HEK293 (cell line): ENCODE results near the gene GLTPD2.

Source experiments
- CTCF ChIA-PET: fragments of 350-600 bp; formaldehyde crosslinking; extraction: SDS; loops from one replicate; lab custom pipeline; 2021; ENCODE audit warnings: antibody characterized with exemption; lab: Yijun Ruan, JAX
- POLR2A ChIA-PET: fragments of 300-600 bp; formaldehyde crosslinking; extraction: SDS; loops from one replicate; lab custom pipeline; 2020; ENCODE audit warnings: antibody characterized with exemption, inconsistent platforms; lab: Yijun Ruan, JAX
- H3K27ac ChIP-seq: fragments of 200-500 bp; sonication (Bioruptor generic); 2 replicates; pipeline ENCODE4 v1.5.1; 2014; ENCODE audit warnings: low read depth, low read length, control low read depth, inconsistent platforms; ENCODE audit errors: extremely low read depth
- H3K36me3 ChIP-seq, 2 experiments: fragments of 200-500 bp in 1 of 2; sonication (Bioruptor generic) in 1 of 2; 1 replicate in 1 of 2; 2 replicates in 1 of 2; pipeline ENCODE4 v1.5.1; 2014 to 2017; ENCODE audit warnings: inconsistent platforms in 2 of 2, low read length in 2 of 2; ENCODE audit not compliant: control insufficient read depth in 2 of 2, insufficient read depth in 1 of 2
- H3K4me1 ChIP-seq: fragments of 200-500 bp; sonication (Bioruptor generic); 2 replicates; pipeline ENCODE4 v1.5.1; 2014; ENCODE audit warnings: mild to moderate bottlenecking, low read length, inconsistent platforms; ENCODE audit not compliant: control insufficient read depth, insufficient read depth
- H3K4me3 ChIP-seq: 2 replicates; pipeline ENCODE4 v1.5.1; 2011; ENCODE audit warnings: low read depth, mild to moderate bottlenecking, control low read depth, low read length, moderate library complexity
- H3K9me3 ChIP-seq: fragments of 200-500 bp; sonication (Bioruptor generic); 2 replicates; pipeline ENCODE4 v1.5.1; 2014; ENCODE audit warnings: low read depth, low read length, inconsistent platforms; ENCODE audit not compliant: control insufficient read depth, insufficient read depth
- FEZF1 ChIP-seq: fragments of 450-650 bp; formaldehyde crosslinking; IDR thresholded peaks from 2 replicates; pipeline ENCODE4 v1.5.1; 2016; ENCODE audit warnings: missing biosample characterization, missing genetic modification characterization
- GLI4 ChIP-seq: fragments of 450-650 bp; formaldehyde crosslinking; IDR thresholded peaks from 2 replicates; pipeline ENCODE4 v1.5.1; 2016; ENCODE audit warnings: missing biosample characterization, missing genetic modification characterization
- IKZF3 ChIP-seq: fragments of 450-650 bp; IDR thresholded peaks from 2 replicates; pipeline ENCODE4 v1.5.0; 2018; ENCODE audit warnings: missing biosample characterization, mild to moderate bottlenecking, missing genetic modification characterization, moderate library complexity
- INSM2 ChIP-seq: fragments of 450-650 bp; formaldehyde crosslinking; IDR thresholded peaks from 2 replicates; pipeline ENCODE4 v1.5.1; 2016; ENCODE audit warnings: missing biosample characterization, missing genetic modification characterization
- MYNN ChIP-seq: fragments of 450-650 bp; formaldehyde crosslinking; IDR thresholded peaks from 2 replicates; pipeline ENCODE4 v1.5.1; 2016; ENCODE audit warnings: missing biosample characterization, missing genetic modification characterization, borderline replicate concordance
- OSR2 ChIP-seq: fragments of 450-650 bp; formaldehyde crosslinking; IDR thresholded peaks from 2 replicates; pipeline ENCODE4 v1.5.1; 2016; ENCODE audit warnings: missing biosample characterization, missing genetic modification characterization
- PRDM1 ChIP-seq: fragments of 450-650 bp; formaldehyde crosslinking; IDR thresholded peaks from 2 replicates; pipeline ENCODE4; 2016; ENCODE audit warnings: missing biosample characterization, missing genetic modification characterization
- SCRT1 ChIP-seq: fragments of 450-650 bp; formaldehyde crosslinking; IDR thresholded peaks from 2 replicates; pipeline ENCODE4 v1.5.1; 2016; ENCODE audit warnings: missing biosample characterization, missing genetic modification characterization, borderline replicate concordance
- SETDB1 ChIP-seq: IDR thresholded peaks from one replicate; pipeline ENCODE4 v1.6.1; 2017; ENCODE audit warnings: mild to moderate bottlenecking, low read length, moderate library complexity, mixed read lengths; ENCODE audit not compliant: insufficient read length
- WT1 ChIP-seq: fragments of 450-650 bp; formaldehyde crosslinking; IDR thresholded peaks from 2 replicates; pipeline ENCODE4 v1.5.1; 2016; ENCODE audit warnings: missing biosample characterization, missing genetic modification characterization
- ZNF138 ChIP-seq: fragments of 450-650 bp; formaldehyde crosslinking; IDR thresholded peaks from 2 replicates; pipeline ENCODE4 v1.5.1; 2016; ENCODE audit warnings: missing biosample characterization, missing genetic modification characterization, borderline replicate concordance
- ZNF146 ChIP-seq: fragments of 450-650 bp; formaldehyde crosslinking; IDR thresholded peaks from 2 replicates; pipeline ENCODE4 v1.5.1; 2016; ENCODE audit warnings: missing biosample characterization, missing genetic modification characterization
- ZNF148 ChIP-seq: fragments of 450-650 bp; formaldehyde crosslinking; IDR thresholded peaks from 2 replicates; pipeline ENCODE4 v1.5.0; 2017; ENCODE audit warnings: missing biosample characterization, missing genetic modification characterization, borderline replicate concordance
- ZNF16 ChIP-seq: fragments of 450-650 bp; formaldehyde crosslinking; IDR thresholded peaks from 2 replicates; pipeline ENCODE4 v1.5.1; 2016; ENCODE audit warnings: low read depth, missing biosample characterization, missing genetic modification characterization
- ZNF174 ChIP-seq: fragments of 450-650 bp; formaldehyde crosslinking; IDR thresholded peaks from 2 replicates; pipeline ENCODE4 v1.5.0; 2017; ENCODE audit warnings: missing biosample characterization, mild to moderate bottlenecking, missing genetic modification characterization
- ZNF311 ChIP-seq: fragments of 450-650 bp; formaldehyde crosslinking; IDR thresholded peaks from 2 replicates; pipeline ENCODE4 v1.5.1; 2017; ENCODE audit warnings: missing biosample characterization, missing genetic modification characterization, borderline replicate concordance
- ZNF404 ChIP-seq: fragments of 450-650 bp; formaldehyde crosslinking; IDR thresholded peaks from 2 replicates; pipeline ENCODE4 v1.5.1; 2017; ENCODE audit warnings: missing biosample characterization, missing genetic modification characterization
- ZNF501 ChIP-seq: fragments of 450-650 bp; formaldehyde crosslinking; IDR thresholded peaks from 2 replicates; pipeline ENCODE4 v1.5.1; 2016; ENCODE audit warnings: missing biosample characterization, missing genetic modification characterization
- ZNF513 ChIP-seq: fragments of 450-650 bp; IDR thresholded peaks from 2 replicates; pipeline ENCODE4 v1.5.1; 2018; ENCODE audit warnings: missing biosample characterization, missing genetic modification characterization
- ZNF514 ChIP-seq: fragments of 450-650 bp; formaldehyde crosslinking; IDR thresholded peaks from 2 replicates; pipeline ENCODE4 v1.5.1; 2016; ENCODE audit warnings: missing biosample characterization, missing genetic modification characterization
- ZNF560 ChIP-seq: fragments of 450-650 bp; formaldehyde crosslinking; IDR thresholded peaks from 2 replicates; pipeline ENCODE4 v1.5.1; 2017; ENCODE audit warnings: missing biosample characterization, missing genetic modification characterization, borderline replicate concordance
- ZNF580 ChIP-seq: fragments of 450-650 bp; formaldehyde crosslinking; IDR thresholded peaks from 2 replicates; pipeline ENCODE4 v1.5.1; 2016; ENCODE audit warnings: missing biosample characterization, missing genetic modification characterization
- ZNF585B ChIP-seq: fragments of 450-650 bp; formaldehyde crosslinking; IDR thresholded peaks from 2 replicates; pipeline ENCODE4 v1.5.1; 2016; ENCODE audit warnings: missing biosample characterization, missing genetic modification characterization
- ZNF629 ChIP-seq: fragments of 450-650 bp; formaldehyde crosslinking; IDR thresholded peaks from 2 replicates; pipeline ENCODE4 v1.5.1; 2017; ENCODE audit warnings: missing biosample characterization, missing genetic modification characterization
- ZNF654 ChIP-seq: fragments of 450-650 bp; formaldehyde crosslinking; IDR thresholded peaks from 2 replicates; pipeline ENCODE4 v1.5.1; 2016; ENCODE audit warnings: low read depth, missing biosample characterization, missing genetic modification characterization
- ZNF768 ChIP-seq: fragments of 450-650 bp; formaldehyde crosslinking; IDR thresholded peaks from 2 replicates; pipeline ENCODE4 v1.5.1; 2018; ENCODE audit warnings: missing biosample characterization, mild to moderate bottlenecking, missing genetic modification characterization
- ZNF777 ChIP-seq: fragments of 450-650 bp; formaldehyde crosslinking; IDR thresholded peaks from 2 replicates; pipeline ENCODE4 v1.5.1; 2017; ENCODE audit warnings: missing biosample characterization, missing genetic modification characterization, borderline replicate concordance
- ZNF785 ChIP-seq: fragments of 450-650 bp; formaldehyde crosslinking; IDR thresholded peaks from 2 replicates; pipeline ENCODE4 v1.5.1; 2016; ENCODE audit warnings: missing biosample characterization, missing genetic modification characterization
- ZNF791 ChIP-seq: fragments of 450-650 bp; formaldehyde crosslinking; IDR thresholded peaks from 2 replicates; pipeline ENCODE4 v1.5.1; 2016; ENCODE audit warnings: missing biosample characterization, missing genetic modification characterization
- ZNF830 ChIP-seq: fragments of 450-650 bp; IDR thresholded peaks from 2 replicates; pipeline ENCODE4 v1.5.0; 2018; ENCODE audit warnings: missing biosample characterization, missing genetic modification characterization, low read depth, mild to moderate bottlenecking, moderate library complexity
- ZNF837 ChIP-seq: fragments of 450-650 bp; formaldehyde crosslinking; IDR thresholded peaks from 2 replicates; pipeline ENCODE4 v1.5.1; 2016; ENCODE audit warnings: missing biosample characterization, missing genetic modification characterization
- ZSCAN4 ChIP-seq: fragments of 450-650 bp; formaldehyde crosslinking; IDR thresholded peaks from 2 replicates; pipeline ENCODE4 v1.5.1; 2017; ENCODE audit warnings: missing biosample characterization, missing genetic modification characterization

GLTPD2 gene

GRCh38 chr17:4833941-4834680, 45.3 kb downstream of the GLTPD2 start:
- Histone ChIP-seq H3K4me1 (peaks cover 14% of the 10 kb centered on the region), H3K4me3 (peak overlapping the region; percentile 90), H3K27ac (peak overlapping the region; percentile 81), H3K36me3 (peaks cover 0 to 5% of the 10 kb centered on the region in 2 experiments; a peak in 1 of 3 replicates), H3K9me3 (no peaks in the 10 kb centered on the region)
- POLR2A ChIA-PET: interaction anchor here (0.6 to 2.4 kb wide), 5 partner anchors 9 to 666 kb away, joined by 3 to 9 read pairs (median 4); partner anchors contain the start of gene PLD2
- CTCF ChIA-PET: interaction anchor here (0.6 to 1.1 kb wide), 4 partner anchors 47 to 334 kb away, joined by 3 to 10 read pairs (median 4); no protein-coding TSS in a partner anchor
- no peak for TF ChIP-seq MYNN
- TF ChIP-seq ZNF830 (tag by site-specific recombination): no peak
- no peak for TF ChIP-seq INSM2 (tag by site-specific recombination)
- peak; percentile 12; the same call in 1 of the 2 replicates for TF ChIP-seq IKZF3 (tag by site-specific recombination)
- TF ChIP-seq ZNF629 (tag by site-specific recombination): no peak
- no peak for TF ChIP-seq ZSCAN4
- no peak for TF ChIP-seq ZNF174 (tag by site-specific recombination)
- no peak for TF ChIP-seq ZNF777 (tag by site-specific recombination)
- TF ChIP-seq ZNF560 (tag by site-specific recombination): no peak
- TF ChIP-seq ZNF404: no peak
- TF ChIP-seq WT1 (tag by site-specific recombination): peak; percentile 0; the same call in 1 of the 2 replicates
- no peak for TF ChIP-seq SCRT1 (tag by site-specific recombination)
- no peak for TF ChIP-seq OSR2 (tag by site-specific recombination)
- peak; percentile 90 for TF ChIP-seq ZNF513 (tag by site-specific recombination)
- no peak for TF ChIP-seq ZNF654 (tag by site-specific recombination)
- TF ChIP-seq ZNF146 (tag by site-specific recombination): no peak
- no peak for TF ChIP-seq ZNF768 (tag by site-specific recombination)
- TF ChIP-seq ZNF837: no peak
- no peak for TF ChIP-seq ZNF514 (tag by site-specific recombination)
- TF ChIP-seq ZNF501 (tag by site-specific recombination): no peak; the same call in 1 of the 2 replicates
- TF ChIP-seq SETDB1: no peak
- no peak for TF ChIP-seq ZNF785 (tag by site-specific recombination)
- TF ChIP-seq ZNF585B: no peak
- no peak; the same call in 1 of the 2 replicates for TF ChIP-seq GLI4 (tag by site-specific recombination)
- no peak for TF ChIP-seq PRDM1 (tag by site-specific recombination)
- no peak for TF ChIP-seq ZNF791 (tag by site-specific recombination)
- TF ChIP-seq ZNF580 (tag by site-specific recombination): no peak
- TF ChIP-seq ZNF311 (tag by site-specific recombination): no peak
- no peak for TF ChIP-seq ZNF148 (tag by site-specific recombination)
- no peak for TF ChIP-seq ZNF138 (tag by site-specific recombination)
- TF ChIP-seq ZNF16: no peak
- TF ChIP-seq FEZF1 (tag by site-specific recombination): no peak
